NCI-H748 (cell line): Measurements from ENCODE around the gene DCTN4.

Source experiments
- DNase-seq: peaks from one replicate; lab custom pipeline; 2025; ENCODE audit not compliant: unreplicated experiment; lab: John Stamatoyannopoulos, UW

Gene DCTN4

GRCh38 chr5:150672237-150672883 is 86.5 kb downstream of the DCTN4 start:
- DNase-seq: no peak

GRCh38 chr5:150671509-150672236 is 87.1 kb downstream of the DCTN4 start:
- DNase-seq: no peak

- no peak for DNase-seq
Observed at GRCh38 chr5:150670948-150671310, 87.9 kb downstream of the DCTN4 start.

GRCh38 chr5:150670275-150670947 is 88.4 kb downstream of the DCTN4 start:
- DNase-seq: no peak

GRCh38 chr5:150665044-150665443 is 93.8 kb downstream of the DCTN4 start:
- DNase-seq: peak; percentile 17

GRCh38 chr5:150663936-150664335 is 94.9 kb downstream of the DCTN4 start:
- no peak for DNase-seq

GRCh38 chr5:150662731-150663516 is 95.9 kb downstream of the DCTN4 start:
- DNase-seq: no peak

GRCh38 chr5:150661821-150662596 is 96.8 kb downstream of the DCTN4 start:
- DNase-seq: no peak

GRCh38 chr5:150661086-150661485 is 97.7 kb downstream of the DCTN4 start, which contains the start of gene MYOZ3:
Gene MYOZ3, plus strand, starts transcription at chr5:150661251. Its CDS starts 1,691 bp downstream, at chr5:150662942.
- no peak for DNase-seq

GRCh38 chr5:150660108-150660831 is 98.5 kb downstream of the DCTN4 start:
- DNase-seq: no peak

- DNase-seq: no peak
Observed at GRCh38 chr5:150659360-150660107, 99.3 kb downstream of the DCTN4 start.

- DNase-seq: no peak
Observed at GRCh38 chr5:150658699-150659265, 100.0 kb downstream of the DCTN4 start.
